Measurements from ENCODE around the gene IRF9.

IRF9 gene

GRCh38 chr14:24188251-24189058 lies 27.4 kb downstream of the IRF9 start, which contains the start of gene IPO4:
Gene IPO4, minus strand, starts transcription at chr14:24188816. Its CDS starts 29 bp downstream, at chr14:24188787.
- Histone ChIP-seq H3K9me3 (ENCODE audit: insufficient read depth, low read length, severe bottlenecking) (no peaks in the 10 kb centered on the region), H2AFZ (ENCODE audit: low read depth, low read length) (peak within 1 kb of the TSS; percentile 81), H4K20me1 (ENCODE audit: insufficient read depth, low read length) (peaks cover 9% of the 10 kb centered on the region; the same call in 1 of the 2 replicates), H3K27ac (ENCODE audit: low read length) (peak within 1 kb of the TSS; percentile 72), H3K4me1 (ENCODE audit: insufficient read depth, low read length) (peaks cover 51% of the 10 kb centered on the region), H3K79me2 (ENCODE audit: insufficient read depth, low read length) (peaks cover 34% of the 10 kb centered on the region), H3K36me3 (ENCODE audit: insufficient read depth, low read length) (peaks cover 60% of the 10 kb centered on the region), H3K4me3 (ENCODE audit: low read depth in 1 of 2, low read length in 2 of 2) (peak within 1 kb of the TSS; percentile 61 to 86; a peak in 3 of 4 replicates), H3K4me2 (ENCODE audit: insufficient read depth, low read length) (peak within 1 kb of the TSS; percentile 92), H3K27me3 (ENCODE audit: insufficient read depth, low read length, poor library complexity) (no peaks in the 10 kb centered on the region), H3K9ac (ENCODE audit: low read depth, low read length) (peak within 1 kb of the TSS; percentile 66)
- DNase-seq (peak; percentile 97), ATAC-seq (ENCODE audit: insufficient read depth, low read depth) (peak; percentile 93)
- no peak for TF ChIP-seq CTCF (IDR thresholded peaks at IDR 0.05; ENCODE audit: borderline replicate concordance, extremely low read depth, low read length, poor library complexity, severe bottlenecking)
- no peak for TF ChIP-seq EZH2 (IDR thresholded peaks at IDR 0.05; ENCODE audit: borderline replicate concordance, low read depth, low read length, severe bottlenecking)

- no peak for ATAC-seq (ENCODE audit: insufficient read depth, low read depth)
- no peak for DNase-seq
- Histone ChIP-seq H3K4me1 (ENCODE audit: insufficient read depth, low read length) (peaks cover 54% of the 10 kb centered on the region), H3K27me3 (ENCODE audit: insufficient read depth, low read length, poor library complexity) (no peaks in the 10 kb centered on the region), H3K9me3 (ENCODE audit: insufficient read depth, low read length, severe bottlenecking) (no peaks in the 10 kb centered on the region), H3K36me3 (ENCODE audit: insufficient read depth, low read length) (peaks cover 56% of the 10 kb centered on the region), H3K4me2 (ENCODE audit: insufficient read depth, low read length) (peak overlapping the region; percentile 92), H3K27ac (ENCODE audit: low read length) (peak overlapping the region; percentile 72), H3K79me2 (ENCODE audit: insufficient read depth, low read length) (peaks cover 37% of the 10 kb centered on the region), H3K9ac (ENCODE audit: low read depth, low read length) (peak overlapping the region; percentile 66), H2AFZ (ENCODE audit: low read depth, low read length) (peak overlapping the region; percentile 72), H3K4me3 (ENCODE audit: low read depth in 1 of 2, low read length in 2 of 2) (peak overlapping the region; percentile 19 to 86; a peak in 3 of 4 replicates), H4K20me1 (ENCODE audit: insufficient read depth, low read length) (peaks cover 9% of the 10 kb centered on the region; the same call in 1 of the 2 replicates)
- no peak for TF ChIP-seq EZH2 (IDR thresholded peaks at IDR 0.05; ENCODE audit: borderline replicate concordance, low read depth, low read length, severe bottlenecking)
- no peak for TF ChIP-seq CTCF (IDR thresholded peaks at IDR 0.05; ENCODE audit: borderline replicate concordance, extremely low read depth, low read length, poor library complexity, severe bottlenecking)
Measured at GRCh38 chr14:24189059-24189375, 28.0 kb downstream of the IRF9 start.

- TF ChIP-seq CTCF (IDR thresholded peaks at IDR 0.05; ENCODE audit: borderline replicate concordance, extremely low read depth, low read length, poor library complexity, severe bottlenecking) (no peak), EZH2 (IDR thresholded peaks at IDR 0.05; ENCODE audit: borderline replicate concordance, low read depth, low read length, severe bottlenecking) (no peak)
- ATAC-seq (ENCODE audit: insufficient read depth, low read depth) (no peak), DNase-seq (no peak)
- Histone ChIP-seq H3K9ac (ENCODE audit: low read depth, low read length) (peak overlapping the region; percentile 66), H3K4me1 (ENCODE audit: insufficient read depth, low read length) (peaks cover 59% of the 10 kb centered on the region), H3K27ac (ENCODE audit: low read length) (peak overlapping the region; percentile 72; the same call in 1 of the 2 replicates), H3K9me3 (ENCODE audit: insufficient read depth, low read length, severe bottlenecking) (no peaks in the 10 kb centered on the region), H3K4me2 (ENCODE audit: insufficient read depth, low read length) (peak overlapping the region; percentile 92), H3K4me3 (ENCODE audit: low read depth in 1 of 2, low read length in 2 of 2) (peak overlapping the region in 1 of 2 experiments; percentile 86; a peak in 1 of 4 replicates), H3K36me3 (ENCODE audit: insufficient read depth, low read length) (peaks cover 54% of the 10 kb centered on the region), H4K20me1 (ENCODE audit: insufficient read depth, low read length) (peaks cover 9% of the 10 kb centered on the region; the same call in 1 of the 2 replicates), H3K79me2 (ENCODE audit: insufficient read depth, low read length) (peaks cover 41% of the 10 kb centered on the region), H2AFZ (ENCODE audit: low read depth, low read length) (peak overlapping the region; percentile 72; the same call in 1 of the 2 replicates), H3K27me3 (ENCODE audit: insufficient read depth, low read length, poor library complexity) (no peaks in the 10 kb centered on the region)
Measured at GRCh38 chr14:24189460-24189859, 28.4 kb downstream of the IRF9 start.
